ENCODE measurements around the gene ADGRD1.
"Not testable (repeated sequence)": the region's sequence is repeated elsewhere in the genome, so short reads cannot be mapped to it uniquely, and the experiment has no call there.

Gene ADGRD1

GRCh38 chr12:130984183-130985058 lies 30.7 kb downstream of the ADGRD1 start:
- no peak for DNase-seq (ENCODE audit: low read depth in 2 of 2)

GRCh38 chr12:130987151-130987931 lies 33.6 kb downstream of the ADGRD1 start:
- DNase-seq (ENCODE audit: low read depth in 2 of 2), result no peak

GRCh38 chr12:130988261-130988660 lies 34.6 kb downstream of the ADGRD1 start:
- no peak for DNase-seq (ENCODE audit: low read depth in 2 of 2)

GRCh38 chr12:130988751-130989150 lies 35.0 kb downstream of the ADGRD1 start:
- DNase-seq (ENCODE audit: low read depth in 2 of 2), result no peak

- no peak for DNase-seq (ENCODE audit: low read depth in 2 of 2)
Observed at GRCh38 chr12:130989391-130989790, 35.7 kb downstream of the ADGRD1 start.

GRCh38 chr12:130990034-130990433 lies 36.3 kb downstream of the ADGRD1 start:
- DNase-seq (ENCODE audit: low read depth in 2 of 2), result no peak

GRCh38 chr12:130992448-130992847 lies 38.7 kb downstream of the ADGRD1 start:
- no peak for DNase-seq (ENCODE audit: low read depth in 2 of 2)

GRCh38 chr12:130992979-130993538 lies 39.4 kb downstream of the ADGRD1 start:
- DNase-seq (ENCODE audit: low read depth in 2 of 2), result no peak

- no peak for DNase-seq (ENCODE audit: low read depth in 2 of 2)
Observed at GRCh38 chr12:130993759-130994670, 40.3 kb downstream of the ADGRD1 start.

- no peak for DNase-seq (ENCODE audit: low read depth in 2 of 2)
Observed at GRCh38 chr12:130994821-130995375, 41.2 kb downstream of the ADGRD1 start.

- DNase-seq (ENCODE audit: low read depth in 2 of 2), result not testable (repeated sequence)
Observed at GRCh38 chr12:130995386-130995969, 41.8 kb downstream of the ADGRD1 start.

- DNase-seq (ENCODE audit: low read depth in 2 of 2), result no peak
Observed at GRCh38 chr12:130998136-130998535, 44.4 kb downstream of the ADGRD1 start.

- DNase-seq (ENCODE audit: low read depth in 2 of 2), result no peak
Observed at GRCh38 chr12:131000000-131000486, 46.3 kb downstream of the ADGRD1 start.

GRCh38 chr12:131001493-131001892 lies 47.8 kb downstream of the ADGRD1 start:
- no peak for DNase-seq (ENCODE audit: low read depth in 2 of 2)

- no peak for DNase-seq (ENCODE audit: low read depth in 2 of 2)
Observed at GRCh38 chr12:131002216-131002631, 48.5 kb downstream of the ADGRD1 start.

GRCh38 chr12:131003036-131003715 lies 49.5 kb downstream of the ADGRD1 start:
- DNase-seq (ENCODE audit: low read depth in 2 of 2), result no peak

GRCh38 chr12:131003716-131004045 lies 50.0 kb downstream of the ADGRD1 start:
- DNase-seq (ENCODE audit: low read depth in 2 of 2), result no peak

- no peak for DNase-seq (ENCODE audit: low read depth in 2 of 2)
Observed at GRCh38 chr12:131004166-131004565, 50.5 kb downstream of the ADGRD1 start.

- DNase-seq (ENCODE audit: low read depth in 2 of 2), result no peak
Observed at GRCh38 chr12:131005161-131006035, 51.7 kb downstream of the ADGRD1 start.

All from fibroblast of skin of left biceps (primary cell).